Fibroblast of the aortic adventitia (primary cell): ENCODE data around the gene CEP192. TPM values are rescaled to one million over a fixed set of nuclear protein-coding genes. Genes with fewer than 3 reads are reported as not detected.
A peak's percentile ranks its signal among the peaks of the same experiment; 100 is the strongest.

Experiments used
- DNase-seq: peaks from one replicate; pipeline ENCODE4 v3.0.0-alpha.2; 2010; ENCODE audit warnings: low read depth
- H3K4me3 ChIP-seq: 2 replicates; pipeline ENCODE4 v1.5.1; 2011; ENCODE audit warnings: low read depth, mild to moderate bottlenecking, control low read depth, low read length, moderate library complexity
- total RNA-seq: library from RNA; depleted of rRNA; stranded (reverse); fragments of >200 nt; gene quantifications from 2 replicates; pipeline ENCODE4 v1.2.3, GENCODE V29; 2012; ENCODE audit warnings: low replicate concordance
- TF ChIP-seq, protein P1 (sequence below): IDR thresholded peaks from 2 replicates; pipeline ENCODE4 v1.5.1; 2011; ENCODE audit warnings: mild to moderate bottlenecking, low read length, control low read depth, inconsistent platforms; ENCODE audit not compliant: insufficient read depth

The CEP192 gene
- total RNA-seq, 1 donor, result 38.3 TPM

DNA sequence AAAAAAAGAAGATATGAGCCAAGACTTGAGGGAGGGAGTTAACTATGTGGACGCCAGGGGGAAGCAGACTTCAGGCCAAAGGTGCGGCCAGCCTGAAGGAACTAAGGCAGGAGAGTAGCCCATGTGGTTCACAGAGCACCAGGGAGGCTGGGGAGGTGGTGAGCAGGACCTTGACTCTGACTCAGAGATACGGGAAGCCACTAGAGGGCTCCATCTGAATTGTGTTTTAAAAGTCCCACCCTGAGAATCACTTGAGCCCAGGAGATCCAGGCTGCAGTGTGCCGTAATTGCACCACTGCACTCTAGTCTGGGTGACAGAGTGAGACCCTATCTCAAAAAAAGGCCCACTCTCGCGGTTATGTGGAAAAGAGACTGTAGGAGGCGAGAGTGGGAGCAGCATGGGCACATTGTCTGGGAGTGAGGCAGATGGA, 12.3 kb downstream of the CEP192 start:
- TF ChIP-seq, protein P1, sequence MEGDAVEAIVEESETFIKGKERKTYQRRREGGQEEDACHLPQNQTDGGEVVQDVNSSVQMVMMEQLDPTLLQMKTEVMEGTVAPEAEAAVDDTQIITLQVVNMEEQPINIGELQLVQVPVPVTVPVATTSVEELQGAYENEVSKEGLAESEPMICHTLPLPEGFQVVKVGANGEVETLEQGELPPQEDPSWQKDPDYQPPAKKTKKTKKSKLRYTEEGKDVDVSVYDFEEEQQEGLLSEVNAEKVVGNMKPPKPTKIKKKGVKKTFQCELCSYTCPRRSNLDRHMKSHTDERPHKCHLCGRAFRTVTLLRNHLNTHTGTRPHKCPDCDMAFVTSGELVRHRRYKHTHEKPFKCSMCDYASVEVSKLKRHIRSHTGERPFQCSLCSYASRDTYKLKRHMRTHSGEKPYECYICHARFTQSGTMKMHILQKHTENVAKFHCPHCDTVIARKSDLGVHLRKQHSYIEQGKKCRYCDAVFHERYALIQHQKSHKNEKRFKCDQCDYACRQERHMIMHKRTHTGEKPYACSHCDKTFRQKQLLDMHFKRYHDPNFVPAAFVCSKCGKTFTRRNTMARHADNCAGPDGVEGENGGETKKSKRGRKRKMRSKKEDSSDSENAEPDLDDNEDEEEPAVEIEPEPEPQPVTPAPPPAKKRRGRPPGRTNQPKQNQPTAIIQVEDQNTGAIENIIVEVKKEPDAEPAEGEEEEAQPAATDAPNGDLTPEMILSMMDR, result peak; percentile 57
- no peak overlapping the region for H3K4me3 ChIP-seq
- peak; percentile 72 for DNase-seq

- no peak overlapping the region for H3K4me3 ChIP-seq
- no peak for DNase-seq
- TF ChIP-seq, protein P1, result no peak
Observed at GRCh38 chr18:13004396-13004795, 13.2 kb downstream of the CEP192 start.

- H3K4me3 ChIP-seq, result no peak overlapping the region
- TF ChIP-seq, protein P1, result no peak
- DNase-seq, result no peak
Observed at GRCh38 chr18:13005289-13005688, 14.1 kb downstream of the CEP192 start.

GRCh38 chr18:13006531-13007247, 15.5 kb downstream of the CEP192 start:
- no peak overlapping the region for H3K4me3 ChIP-seq
- DNase-seq, result no peak
- TF ChIP-seq, protein P1, result no peak

- TF ChIP-seq, protein P1, result no peak
- no peak for DNase-seq
- no peak overlapping the region for H3K4me3 ChIP-seq
Observed at GRCh38 chr18:13007248-13007560, 16.0 kb downstream of the CEP192 start.

GRCh38 chr18:13011719-13012118, 20.6 kb downstream of the CEP192 start:
- TF ChIP-seq, protein P1, result no peak
- DNase-seq, result no peak
- H3K4me3 ChIP-seq, result no peak overlapping the region

- TF ChIP-seq, protein P1, result no peak
- no peak for DNase-seq
- no peak overlapping the region for H3K4me3 ChIP-seq
Observed at GRCh38 chr18:13014232-13014631, 23.1 kb downstream of the CEP192 start.
